Endothelial cell of umbilical vein (primary cell): ENCODE data around the gene ZEB1. TPM values are rescaled to one million over a fixed set of nuclear protein-coding genes. Genes with fewer than 3 reads are reported as not detected.

Source experiments
- BruUV-seq: library from RNA; stranded (reverse); fragments of 400-500 nt; replicated peaks from 2 replicates; lab custom pipeline; 2021; lab: Mats Ljungman, UMichigan
- CTCF ChIA-PET: fragments of 300-600, 350-600 bp; sonication (Branson Sonifier 250); formaldehyde crosslinking; loops from one replicate; lab custom pipeline; 2021; ENCODE audit warnings: antibody characterized with exemption, inconsistent platforms; lab: Charles Lee
- POLR2A ChIA-PET: fragments of 300-600, 350-600 bp; sonication (Branson Sonifier 250); formaldehyde crosslinking; loops from one replicate; lab custom pipeline; 2021; ENCODE audit warnings: antibody characterized with exemption, inconsistent platforms; lab: Charles Lee
- DNase-seq: peaks from one replicate; pipeline ENCODE4 v3.0.0-alpha.2; 2011; ENCODE audit warnings: low read depth, low spot score
- FAIRE-seq: peaks from 2 replicates; lab custom pipeline; 2011; peaks lifted over from hg19 to GRCh38; lab: Jason Lieb, UNC
- H2AFZ ChIP-seq: 2 replicates; pipeline ENCODE4 v1.6.0; 2012; ENCODE audit warnings: low read depth, low read length, control low read depth, inconsistent platforms
- H3K27ac ChIP-seq: 2 replicates; pipeline ENCODE4 v1.5.1; 2011; ENCODE audit warnings: low read depth, mild to moderate bottlenecking, control low read depth, low read length, moderate library complexity; ENCODE audit not compliant: insufficient read depth
- H3K27me3 ChIP-seq, 2 experiments: 2 replicates each; pipeline versions ENCODE4 v1.6.0 to v1.6.1; 2011; ENCODE audit warnings: low read length in 2 of 2, mixed read lengths in 1 of 2; ENCODE audit not compliant: control insufficient read depth in 2 of 2, insufficient read depth in 2 of 2
- H3K36me3 ChIP-seq, 2 experiments: 2 replicates in 1 of 2; 3 replicates in 1 of 2; pipeline ENCODE4 v1.5.1; 2011; ENCODE audit warnings: low read length in 2 of 2, mild to moderate bottlenecking in 1 of 2, moderate library complexity in 1 of 2; ENCODE audit not compliant: control insufficient read depth in 2 of 2, insufficient read depth in 2 of 2; ENCODE audit errors: extremely low read depth in 1 of 2
- H3K4me1 ChIP-seq: 3 replicates; pipeline ENCODE4 v1.5.1; 2011; ENCODE audit warnings: mild to moderate bottlenecking, low read length; ENCODE audit not compliant: control insufficient read depth, insufficient read depth; ENCODE audit errors: extremely low read depth
- H3K4me2 ChIP-seq: 2 replicates; pipeline ENCODE4 v1.6.1; 2011; ENCODE audit warnings: low read length, control low read depth, mixed read lengths; ENCODE audit not compliant: insufficient read depth
- H3K4me3 ChIP-seq, 3 experiments: fragments of 200-600 bp in 1 of 3; sonication (generic), shearing (Covaris generic) in 1 of 3; replicated peaks in 1 of 3; 2 replicates each; pipeline ENCODE4 v1.5.1; 2011 to 2016; ENCODE audit warnings: control low read depth in 3 of 3, low read length in 3 of 3, mild to moderate bottlenecking in 2 of 3, inconsistent platforms in 1 of 3, low read depth in 1 of 3, moderate library complexity in 1 of 3; ENCODE audit not compliant: insufficient read depth in 1 of 3
- H3K79me2 ChIP-seq: 2 replicates; pipeline ENCODE4 v1.6.0; 2012; ENCODE audit warnings: low read length, inconsistent platforms; ENCODE audit not compliant: control insufficient read depth, insufficient read depth
- H3K9ac ChIP-seq: replicated peaks from 2 replicates; pipeline ENCODE3; 2011; ENCODE audit warnings: low read length, control low read depth; ENCODE audit not compliant: insufficient read depth; ENCODE audit errors: extremely low read depth
- H3K9me1 ChIP-seq: replicated peaks from 3 replicates; pipeline ENCODE4 v1.6.0; 2011; ENCODE audit warnings: mild to moderate bottlenecking, low read length; ENCODE audit not compliant: control insufficient read depth, insufficient read depth; ENCODE audit errors: extremely low read depth
- H3K9me3 ChIP-seq: replicated peaks from 2 replicates; pipeline ENCODE4 v1.5.1; 2012; ENCODE audit warnings: low read length, inconsistent platforms; ENCODE audit not compliant: control insufficient read depth, insufficient read depth
- H4K20me1 ChIP-seq: replicated peaks from 2 replicates; pipeline ENCODE3; 2011; ENCODE audit warnings: mild to moderate bottlenecking, low read length; ENCODE audit not compliant: control insufficient read depth, insufficient read depth; ENCODE audit errors: extremely low read depth
- EZH2 ChIP-seq: IDR thresholded peaks from 2 replicates; pipeline ENCODE4 v1.6.1; 2012; ENCODE audit warnings: borderline replicate concordance, low read depth, mild to moderate bottlenecking, moderate library complexity, low read length, inconsistent platforms; ENCODE audit not compliant: severe bottlenecking
- FOS ChIP-seq: IDR thresholded peaks from 2 replicates; pipeline ENCODE4 v1.6.1; 2011; ENCODE audit warnings: mild to moderate bottlenecking, low read length, moderate library complexity, borderline replicate concordance; ENCODE audit not compliant: insufficient read depth
- GATA2 ChIP-seq: IDR thresholded peaks from 2 replicates; pipeline ENCODE4 v1.7.0; 2011; ENCODE audit warnings: low read depth, mild to moderate bottlenecking, moderate library complexity, mixed read lengths, low read length; ENCODE audit not compliant: insufficient read length, insufficient read depth
- JUN ChIP-seq: IDR thresholded peaks from 2 replicates; pipeline ENCODE4 v1.6.1; 2011; ENCODE audit warnings: borderline replicate concordance, low read depth; ENCODE audit not compliant: insufficient read length, insufficient read depth
- MYC ChIP-seq: IDR thresholded peaks from one replicate; pipeline ENCODE4 v1.6.1; 2011; ENCODE audit warnings: mild to moderate bottlenecking, low read depth, low read length
- POLR2A ChIP-seq: IDR thresholded peaks from 2 replicates; pipeline ENCODE4 v1.6.1; 2012; ENCODE audit warnings: low read depth, mild to moderate bottlenecking, control low read depth, low read length
- POLR2AphosphoS5 ChIP-seq: IDR thresholded peaks from 2 replicates; pipeline ENCODE4 v1.6.1; 2012; ENCODE audit warnings: low read depth, mild to moderate bottlenecking, control low read depth, low read length, moderate library complexity; ENCODE audit not compliant: insufficient read depth
- dilution Hi-C: fragments of 300-500 bp; cut with MboI; formaldehyde crosslinking; loops from one replicate; pipeline ENCODE4 v1.15.0; 2019; ENCODE audit warnings: low sequenced_read_pairs; ENCODE audit not compliant: extremely low pct_ligation_motif_present
- intact Hi-C: fragments of 100-400 bp; cut with micrococcal nuclease; formaldehyde crosslinking; loops from one replicate; pipeline ENCODE4 v1.10.0; 2022
- polyA plus RNA-seq, 4 experiments: library from polyadenylated mRNA; depleted of rRNA in 3 of 4; stranded (reverse) in 3 of 4; unstranded in 1 of 4; fragments of >200 nt; gene quantifications; 2 replicates each; pipeline versions ENCODE4 v1.2.1 to v1.2.3, GENCODE V29; 2011 to 2012; ENCODE audit warnings: missing spikeins in 1 of 4
- total RNA-seq: library from RNA; stranded (reverse); gene quantifications from 2 replicates; pipeline ENCODE4 v1.2.3, GENCODE V29; 2021
- TF ChIP-seq, protein P1 (sequence below): IDR thresholded peaks from 2 replicates; pipeline ENCODE4 v1.6.1; 2011; ENCODE audit not compliant: insufficient read depth, insufficient read length
- TF ChIP-seq, protein P2 (sequence below), 2 donors: IDR thresholded peaks; 1 replicate in 1 of 2; 2 replicates in 1 of 2; pipeline ENCODE4 v1.5.1; 2011; ENCODE audit warnings: low read length in 2 of 2, mild to moderate bottlenecking in 2 of 2, moderate library complexity in 2 of 2, control low read depth in 1 of 2, inconsistent platforms in 1 of 2, low read depth in 1 of 2; ENCODE audit not compliant: insufficient read depth in 1 of 2; ENCODE audit errors: extremely low read depth in 1 of 2

ZEB1 gene
- total and polyA plus RNA-seq, 2 donors (not counting 3 experiments of a cell fraction or from before 2014, with no cell fraction given): 19.8 to 130 TPM

DNA sequence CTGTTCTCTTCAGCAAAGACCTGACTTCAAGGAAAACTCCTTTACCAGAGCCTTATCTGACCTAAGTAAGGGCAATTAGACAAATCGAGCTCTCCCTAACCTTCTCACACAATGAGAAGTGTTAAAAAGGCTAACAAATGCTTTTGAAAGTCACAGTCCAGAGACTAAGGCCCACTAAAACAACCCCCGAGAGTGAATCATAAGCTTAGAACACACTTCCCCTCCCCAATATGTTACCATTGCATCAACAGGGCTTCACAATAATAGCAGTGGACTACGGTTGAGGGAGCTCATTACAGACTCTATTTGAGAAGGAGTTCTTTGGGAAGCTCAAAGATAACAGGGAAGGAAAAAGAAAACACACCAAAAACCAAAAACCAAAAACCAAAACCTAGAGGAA, 28.6 kb upstream of the ZEB1 start:
- H2AFZ ChIP-seq: no peak overlapping the region
- no peaks in the 10 kb centered on the region for H3K79me2 ChIP-seq
- DNase-seq: no peak
- no peak overlapping the region for H3K4me3 ChIP-seq
- H3K27me3 ChIP-seq: no peaks in the 10 kb centered on the region
- H3K4me2 ChIP-seq: no peak overlapping the region
- no peaks in the 10 kb centered on the region for H3K9me3 ChIP-seq
- no peaks in the 10 kb centered on the region for H4K20me1 ChIP-seq
- no peak for FAIRE-seq
- intact Hi-C loops: no loop called here
- ChIA-PET CTCF (interaction anchor here (0.6 to 2.3 kb wide), 3 partner anchors 9 to 21 kb away, joined by 3 to 12 read pairs (median 7); no protein-coding TSS in a partner anchor), POLR2A (no interaction called here)
- no peaks in the 10 kb centered on the region for H3K4me1 ChIP-seq
- no peak overlapping the region for H3K27ac ChIP-seq
- BruUV-seq: no TSS peak
- H3K36me3 ChIP-seq: no peaks in the 10 kb centered on the region
- H3K9ac ChIP-seq: no peak overlapping the region
- no peaks in the 10 kb centered on the region for H3K9me1 ChIP-seq
- dilution Hi-C loops: no loop called here
- TF ChIP-seq, protein P1, sequence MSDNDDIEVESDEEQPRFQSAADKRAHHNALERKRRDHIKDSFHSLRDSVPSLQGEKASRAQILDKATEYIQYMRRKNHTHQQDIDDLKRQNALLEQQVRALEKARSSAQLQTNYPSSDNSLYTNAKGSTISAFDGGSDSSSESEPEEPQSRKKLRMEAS: no peak
- TF ChIP-seq POLR2A: no peak
- no peak for TF ChIP-seq JUN
- TF ChIP-seq MYC: no peak
- no peak for TF ChIP-seq FOS

DNA sequence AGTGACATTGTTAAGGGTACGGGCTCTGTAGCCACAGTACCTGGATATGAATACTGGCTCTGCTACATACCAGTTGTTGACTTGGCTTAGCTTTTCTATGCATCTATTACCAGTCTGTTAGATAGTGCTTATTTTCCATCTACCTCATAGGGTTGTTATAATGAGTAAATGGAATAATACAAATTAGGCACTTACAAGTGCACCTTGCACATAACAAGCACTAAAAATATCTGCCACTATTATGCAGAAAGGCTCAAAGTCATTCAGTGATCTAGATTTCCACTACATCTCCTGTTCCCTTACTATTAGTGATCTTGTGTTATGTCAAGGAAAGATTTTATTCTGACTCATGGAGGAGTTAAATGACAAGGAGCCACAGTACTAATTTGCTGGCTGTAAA, 27.9 kb upstream of the ZEB1 start:
- H3K9me3 ChIP-seq: no peaks in the 10 kb centered on the region
- H4K20me1 ChIP-seq: no peaks in the 10 kb centered on the region
- dilution Hi-C loops: no loop called here
- BruUV-seq: no TSS peak
- H3K27ac ChIP-seq: no peak overlapping the region
- ChIA-PET POLR2A (no interaction called here), CTCF (interaction anchor here (0.6 to 1.1 kb wide), 2 partner anchors 11 to 20 kb away, joined by 3 to 7 read pairs; no protein-coding TSS in a partner anchor)
- no peak overlapping the region for H2AFZ ChIP-seq
- TF ChIP-seq EZH2 (no peak), GATA2 (no peak), JUN (no peak), FOS (no peak), MYC (no peak), POLR2A (no peak), POLR2AphosphoS5 (no peak)
- TF ChIP-seq, protein P1: no peak
- TF ChIP-seq, protein P2, sequence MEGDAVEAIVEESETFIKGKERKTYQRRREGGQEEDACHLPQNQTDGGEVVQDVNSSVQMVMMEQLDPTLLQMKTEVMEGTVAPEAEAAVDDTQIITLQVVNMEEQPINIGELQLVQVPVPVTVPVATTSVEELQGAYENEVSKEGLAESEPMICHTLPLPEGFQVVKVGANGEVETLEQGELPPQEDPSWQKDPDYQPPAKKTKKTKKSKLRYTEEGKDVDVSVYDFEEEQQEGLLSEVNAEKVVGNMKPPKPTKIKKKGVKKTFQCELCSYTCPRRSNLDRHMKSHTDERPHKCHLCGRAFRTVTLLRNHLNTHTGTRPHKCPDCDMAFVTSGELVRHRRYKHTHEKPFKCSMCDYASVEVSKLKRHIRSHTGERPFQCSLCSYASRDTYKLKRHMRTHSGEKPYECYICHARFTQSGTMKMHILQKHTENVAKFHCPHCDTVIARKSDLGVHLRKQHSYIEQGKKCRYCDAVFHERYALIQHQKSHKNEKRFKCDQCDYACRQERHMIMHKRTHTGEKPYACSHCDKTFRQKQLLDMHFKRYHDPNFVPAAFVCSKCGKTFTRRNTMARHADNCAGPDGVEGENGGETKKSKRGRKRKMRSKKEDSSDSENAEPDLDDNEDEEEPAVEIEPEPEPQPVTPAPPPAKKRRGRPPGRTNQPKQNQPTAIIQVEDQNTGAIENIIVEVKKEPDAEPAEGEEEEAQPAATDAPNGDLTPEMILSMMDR (IDR thresholded peaks at IDR 0.05; ENCODE audit: extremely low read depth in 1 of 2, insufficient read depth in 1 of 2, low read depth in 1 of 2, low read length in 2 of 2): no peak
- no peak overlapping the region for H3K4me2 ChIP-seq
- DNase-seq: no peak
- no peak for FAIRE-seq
- H3K27me3 ChIP-seq: no peaks in the 10 kb centered on the region
- no peaks in the 10 kb centered on the region for H3K36me3 ChIP-seq
- H3K9me1 ChIP-seq: no peaks in the 10 kb centered on the region
- intact Hi-C loops: no loop called here
- H3K4me3 ChIP-seq: no peak overlapping the region
- H3K79me2 ChIP-seq: no peaks in the 10 kb centered on the region
- no peak overlapping the region for H3K9ac ChIP-seq
- no peaks in the 10 kb centered on the region for H3K4me1 ChIP-seq
